Activated T-cell treated with anti-CD3 and anti-CD28 coated beads, Interleukin-2, amount 50 U/mL, for 48 hours (primary cell): Measurements from ENCODE around the gene IFNA17.
"Not testable (repeated sequence)": the region's sequence is repeated elsewhere in the genome, so short reads cannot be mapped to it uniquely, and the experiment has no call there.

Source experiments
- DNase-seq, 2 experiments: peaks; one replicate each; pipeline ENCODE4 v3.0.0-alpha.2; 2020

Gene IFNA17

GRCh38 chr9:21228122-21228521 lies at the start of gene IFNA17:
TSS of gene IFNA17 (minus strand) at chr9:21228222. CDS start at chr9:21228173, 49 bp downstream.
- no peak for DNase-seq

GRCh38 chr9:21268347-21268657 lies 40.3 kb upstream of the IFNA17 start:
- no peak for DNase-seq

GRCh38 chr9:21267485-21268346 lies 39.7 kb upstream of the IFNA17 start:
- DNase-seq: no peak

- no peak for DNase-seq
Measured at GRCh38 chr9:21266733-21267484, 38.9 kb upstream of the IFNA17 start.

- DNase-seq: no peak
Measured at GRCh38 chr9:21265421-21266189, 37.6 kb upstream of the IFNA17 start.

- DNase-seq: no peak
Measured at GRCh38 chr9:21255538-21256212, 27.7 kb upstream of the IFNA17 start.

- no peak for DNase-seq
Measured at GRCh38 chr9:21252721-21253547, 24.9 kb upstream of the IFNA17 start.

GRCh38 chr9:21251638-21252037 lies 23.6 kb upstream of the IFNA17 start:
- no peak for DNase-seq

- no peak for DNase-seq
Measured at GRCh38 chr9:21251190-21251589, 23.2 kb upstream of the IFNA17 start.

GRCh38 chr9:21244836-21245235 lies 16.8 kb upstream of the IFNA17 start:
- DNase-seq: no peak

GRCh38 chr9:21239911-21240310 lies 11.9 kb upstream of the IFNA17 start, which contains the start of gene IFNA14:
TSS of gene IFNA14 (minus strand) at chr9:21240005. CDS start at chr9:21239935, 70 bp downstream.
- no peak for DNase-seq

- not testable (repeated sequence) for DNase-seq
Measured at GRCh38 chr9:21236360-21236714, 8.3 kb upstream of the IFNA17 start.

GRCh38 chr9:21235468-21236359 lies 7.7 kb upstream of the IFNA17 start:
- not testable (repeated sequence) for DNase-seq

GRCh38 chr9:21234153-21234687 lies 6.2 kb upstream of the IFNA17 start:
- DNase-seq: no peak

- DNase-seq: no peak
Measured at GRCh38 chr9:21233258-21233657, 5.2 kb upstream of the IFNA17 start.

GRCh38 chr9:21217211-21217610 lies 10.8 kb downstream of the IFNA17 start, which contains the start of gene IFNA16:
TSS of gene IFNA16 (minus strand) at chr9:21217311. CDS start at chr9:21217305, 6 bp downstream.
- DNase-seq: not testable (repeated sequence)

GRCh38 chr9:21213411-21214326 lies 14.4 kb downstream of the IFNA17 start:
- DNase-seq: not testable (repeated sequence)

- not testable (repeated sequence) for DNase-seq
Measured at GRCh38 chr9:21212160-21212559, 15.9 kb downstream of the IFNA17 start.

GRCh38 chr9:21210782-21211181 lies 17.2 kb downstream of the IFNA17 start:
- not testable (repeated sequence) for DNase-seq
